22Rv1 (cell line): ENCODE measurements around the gene RALGPS1.

Experiments used
- H3K27ac ChIP-seq: fragments of 450-650 bp; 2 replicates; pipeline ENCODE4 v1.5.1; 2017
- CTCF ChIP-seq: fragments of 450-650 bp; IDR thresholded peaks from 2 replicates; pipeline ENCODE4 v1.5.1; 2017; ENCODE audit warnings: mild to moderate bottlenecking
- ZFX ChIP-seq: fragments of 450-650 bp; IDR thresholded peaks from 2 replicates; pipeline ENCODE4 v1.6.1; 2017; ENCODE audit warnings: antibody characterized with exemption, borderline replicate concordance

RALGPS1 gene

GRCh38 chr9:127033061-127033460, 118.5 kb downstream of the RALGPS1 start:
- no peak overlapping the region for H3K27ac ChIP-seq
- TF ChIP-seq CTCF (no peak), ZFX (no peak)

GRCh38 chr9:127033789-127034188, 119.2 kb downstream of the RALGPS1 start:
- H3K27ac ChIP-seq = no peak overlapping the region
- TF ChIP-seq CTCF (no peak), ZFX (no peak)

GRCh38 chr9:127034691-127035090, 120.1 kb downstream of the RALGPS1 start:
- H3K27ac ChIP-seq = no peak overlapping the region
- TF ChIP-seq ZFX (no peak), CTCF (no peak)

- no peak overlapping the region for H3K27ac ChIP-seq
- TF ChIP-seq CTCF (no peak), ZFX (no peak)
Measured at GRCh38 chr9:127035423-127035822, 120.8 kb downstream of the RALGPS1 start.

- TF ChIP-seq CTCF (no peak), ZFX (no peak)
- H3K27ac ChIP-seq = no peak overlapping the region
Measured at GRCh38 chr9:127035948-127036347, 121.4 kb downstream of the RALGPS1 start.

GRCh38 chr9:127036437-127036836, 121.9 kb downstream of the RALGPS1 start:
- no peak for TF ChIP-seq ZFX
- TF ChIP-seq CTCF = no peak

GRCh38 chr9:127038531-127038930, 123.9 kb downstream of the RALGPS1 start:
- TF ChIP-seq ZFX (no peak), CTCF (no peak)
- H3K27ac ChIP-seq = no peak overlapping the region

More at GRCh38 chr9:127036437-127036836, 121.9 kb downstream of the RALGPS1 start:
- no peak overlapping the region for H3K27ac ChIP-seq
